Epithelial cell of esophagus (primary cell): ENCODE data around the gene N4BP2.

ENCODE experiments used
- DNase-seq: peaks from one replicate; pipeline ENCODE4 v3.0.0; 2010; ENCODE audit warnings: low read depth
- H3K4me3 ChIP-seq: 2 replicates; pipeline ENCODE4 v1.5.1; 2011; ENCODE audit warnings: mild to moderate bottlenecking, low read length, control low read depth
- CTCF ChIP-seq: IDR thresholded peaks from 2 replicates; pipeline ENCODE4 v1.5.1; 2011; ENCODE audit warnings: low read depth, mild to moderate bottlenecking, low read length, control low read depth, inconsistent platforms; ENCODE audit not compliant: insufficient read depth; ENCODE audit errors: missing control alignments

Gene N4BP2

GRCh38 chr4:40195182-40196177 is 138.8 kb downstream of the N4BP2 start:
- DNase-seq: no peak
- no peak overlapping the region for H3K4me3 ChIP-seq
- TF ChIP-seq CTCF: no peak

- TF ChIP-seq CTCF: no peak
- H3K4me3 ChIP-seq: no peak overlapping the region
- no peak for DNase-seq
Measured at GRCh38 chr4:40196272-40196671, 139.6 kb downstream of the N4BP2 start.

- H3K4me3 ChIP-seq: no peak within 1 kb of the TSS
- no peak for TF ChIP-seq CTCF
Measured at GRCh38 chr4:40196724-40197281, 140.2 kb downstream of the N4BP2 start, which contains the start of gene RHOH. RHOH (plus strand) TSS chr4:40197031; CDS start chr4:40243387, 46,356 bp downstream.

GRCh38 chr4:40197879-40198689 is 141.4 kb downstream of the N4BP2 start:
- no peak for DNase-seq
- TF ChIP-seq CTCF: no peak
- no peak overlapping the region for H3K4me3 ChIP-seq

More at GRCh38 chr4:40196724-40197281, 140.2 kb downstream of the N4BP2 start, which contains the start of gene RHOH:
- no peak for DNase-seq

GRCh38 chr4:40199179-40199670 is 142.6 kb downstream of the N4BP2 start:
- no peak overlapping the region for H3K4me3 ChIP-seq
- DNase-seq: no peak
- no peak for TF ChIP-seq CTCF

- no peak for DNase-seq
- TF ChIP-seq CTCF: no peak
- H3K4me3 ChIP-seq: no peak overlapping the region
Measured at GRCh38 chr4:40199999-40200874, 143.6 kb downstream of the N4BP2 start.
